GM12878 (cell line): ENCODE measurements around the gene KRT38. TPM values are rescaled to one million over a fixed set of nuclear protein-coding genes. Genes with fewer than 3 reads are reported as not detected.

Experiments used
- ATAC-seq: fragments of 200-7000 bp; cut with Tn5 transposase; 3 replicates; pipeline ENCODE4 v1.9.1; 2020; ENCODE audit warnings: mild to moderate bottlenecking, moderate library complexity
- BruUV-seq: library from RNA; stranded (reverse); fragments of 400-500 nt; replicated peaks from 2 replicates; lab custom pipeline; 2021; lab: Mats Ljungman, UMichigan
- CTCF ChIA-PET: fragments of 300-600 bp; sonication (Branson Sonifier 250); formaldehyde crosslinking; extraction: SDS; loops from one replicate; lab custom pipeline; 2021; ENCODE audit warnings: inconsistent platforms; lab: Yijun Ruan, JAX
- POLR2A ChIA-PET: fragments of 350-600 bp; formaldehyde crosslinking; extraction: SDS; loops from one replicate; lab custom pipeline; 2021; ENCODE audit warnings: inconsistent platforms; lab: Charles Lee
- RAD21 ChIA-PET: fragments of 300-600 bp; sonication (Branson Sonifier 250); formaldehyde crosslinking; loops from one replicate; lab custom pipeline; 2023; ENCODE audit warnings: antibody characterized with exemption; ENCODE audit not compliant: unreplicated experiment; lab: Charles Lee
- SMC1A ChIA-PET: fragments of 300-600 bp; sonication (Branson Sonifier 250); formaldehyde crosslinking; loops from one replicate; lab custom pipeline; 2023; ENCODE audit not compliant: unreplicated experiment, uncharacterized antibody; lab: Charles Lee
- DNase-seq: peaks from one replicate; pipeline ENCODE4 v3.0.0-alpha.2; 2011; ENCODE audit warnings: low read depth, low spot score
- FAIRE-seq: peaks from 3 replicates; lab custom pipeline; 2011; peaks lifted over from hg19 to GRCh38; lab: Jason Lieb, UNC
- H2AFZ ChIP-seq: 2 replicates; pipeline ENCODE4 v1.6.0; 2011; ENCODE audit warnings: low read depth, low read length, control low read depth; ENCODE audit not compliant: control insufficient read depth
- H3K27ac ChIP-seq: 2 replicates; pipeline ENCODE4 v1.5.1; 2011; ENCODE audit warnings: control low read depth; ENCODE audit not compliant: control insufficient read depth, insufficient read depth
- H3K27me3 ChIP-seq, 2 experiments: replicated peaks in 1 of 2; 2 replicates each; pipeline versions ENCODE4 v1.6.0 to v1.6.1; 2011; ENCODE audit warnings: low read length in 1 of 2; ENCODE audit not compliant: control insufficient read depth in 2 of 2, insufficient read depth in 2 of 2
- H3K36me3 ChIP-seq, 2 experiments: 2 replicates each; pipeline ENCODE4 v1.5.1; 2011; ENCODE audit warnings: low read length in 1 of 2; ENCODE audit not compliant: control insufficient read depth in 2 of 2, insufficient read depth in 2 of 2
- H3K4me1 ChIP-seq: 2 replicates; pipeline ENCODE4 v1.6.1; 2011; ENCODE audit warnings: mild to moderate bottlenecking, low read length, moderate library complexity, mixed read lengths; ENCODE audit not compliant: control insufficient read depth, insufficient read depth
- H3K4me2 ChIP-seq: 2 replicates; pipeline ENCODE4 v1.6.0; 2011; ENCODE audit warnings: control low read depth; ENCODE audit not compliant: control insufficient read depth, insufficient read depth
- H3K4me3 ChIP-seq: fragments of 200-600 bp; sonication (generic); 2 replicates; pipeline ENCODE4 v1.5.1; 2016
- H3K79me2 ChIP-seq: 2 replicates; pipeline ENCODE4 v1.6.0; 2011; ENCODE audit warnings: low read length; ENCODE audit not compliant: control insufficient read depth, insufficient read depth
- H3K9ac ChIP-seq: 2 replicates; pipeline ENCODE4 v1.8.0; 2011; ENCODE audit warnings: low read length, control low read depth, mixed read lengths; ENCODE audit not compliant: control insufficient read depth, insufficient read depth
- H3K9me3 ChIP-seq: replicated peaks from 3 replicates; pipeline ENCODE4 v1.5.1; 2011; ENCODE audit warnings: mild to moderate bottlenecking, low read length; ENCODE audit not compliant: control insufficient read depth, insufficient read depth
- H4K20me1 ChIP-seq: 2 replicates; pipeline ENCODE4 v1.6.0; 2011; ENCODE audit not compliant: control insufficient read depth, insufficient read depth
- BACH1 ChIP-seq: fragments of 450-650 bp; IDR thresholded peaks from 2 replicates; pipeline ENCODE4 v1.6.1; 2017; ENCODE audit warnings: mild to moderate bottlenecking, borderline replicate concordance
- CHD2 ChIP-seq: IDR thresholded peaks from 2 replicates; pipeline ENCODE4 v1.6.1; 2011; ENCODE audit warnings: low read depth, low read length, improper control_type of control experiment, borderline replicate concordance
- FOS ChIP-seq: IDR thresholded peaks from 3 replicates; pipeline ENCODE4 v1.6.1; 2011; ENCODE audit warnings: borderline replicate concordance; ENCODE audit not compliant: insufficient read length; ENCODE audit errors: extremely low read depth
- MYB ChIP-seq: fragments of 150-350 bp; IDR thresholded peaks from 2 replicates; pipeline ENCODE4 v1.6.1; 2014; ENCODE audit warnings: mild to moderate bottlenecking, low read depth, low read length, borderline replicate concordance
- RCOR1 ChIP-seq: conservative IDR thresholded peaks from 2 replicates; pipeline ENCODE4 v1.6.1; 2012; ENCODE audit warnings: low read depth, low read length, improper control_type of control experiment
- RFX5 ChIP-seq: IDR thresholded peaks from 2 replicates; pipeline ENCODE4 v1.6.1; 2011; ENCODE audit warnings: low read depth, low read length, improper control_type of control experiment
- SMC3 ChIP-seq: IDR thresholded peaks from 2 replicates; pipeline ENCODE4 v1.6.1; 2011; ENCODE audit warnings: low read length, improper control_type of control experiment, borderline replicate concordance
- SREBF2 ChIP-seq: IDR thresholded peaks from 2 replicates; pipeline ENCODE4 v1.6.1; 2012; ENCODE audit warnings: mild to moderate bottlenecking, low read length
- TBL1XR1 ChIP-seq: IDR thresholded peaks from 2 replicates; pipeline ENCODE4 v1.6.1; 2012; ENCODE audit warnings: low read depth, low read length, improper control_type of control experiment
- WGBS: methylation state at CpG from one replicate; pipeline ENCODE4 v1.1.6; 2016; ENCODE audit warnings: low lambda C conversion rate; ENCODE audit not compliant: insufficient replicate concordance, insufficient coverage; ENCODE audit errors: missing lambda C conversion rate; 5-methylcytosine and 5-hydroxymethylcytosine counted together
- in situ Hi-C: fragments of 300-500 bp; cut with MboI; formaldehyde crosslinking; loops from 9 replicates; pipeline ENCODE4 v1.14.3; 2018; ENCODE audit warnings: mixed read lengths
- intact Hi-C: fragments of 100-400 bp; cut with micrococcal nuclease; formaldehyde crosslinking; loops from one replicate; pipeline ENCODE4 v1.14.2; 2022; ENCODE audit not compliant: unreplicated experiment
- polyA plus RNA-seq, 11 experiments: library from polyadenylated mRNA; depleted of rRNA in 4 of 11; unstranded in 6 of 11; stranded (reverse) in 5 of 11; fragments of >200 nt; fragmentation: Nextera tagmentation in 4 of 11; fragmentation: Illumina TruSeq in 1 of 11; extraction: Ambion mirVana in 4 of 11; extraction: Trizol in 1 of 11; gene quantifications; 1 replicate in 1 of 11; 2 replicates in 10 of 11; pipeline versions ENCODE4 v1.2.1 to v1.2.3, GENCODE V29; 2011 to 2016; ENCODE audit warnings: inconsistent platforms in 2 of 11, missing spikeins in 2 of 11, low read depth in 1 of 11
- total RNA-seq, 4 experiments: library from RNA; depleted of rRNA in 3 of 4; stranded (reverse); fragments of >200 nt in 3 of 4; fragmentation: Illumina TruSeq in 1 of 4; extraction: Trizol in 1 of 4; gene quantifications; 2 replicates each; pipeline versions ENCODE4 v1.2.1 to v1.2.3, GENCODE V29; 2013 to 2021
- TF ChIP-seq, protein P1 (sequence below): IDR thresholded peaks from 2 replicates; pipeline ENCODE4 v1.6.1; 2011; ENCODE audit warnings: borderline replicate concordance, low read depth, mild to moderate bottlenecking, moderate library complexity, low read length; ENCODE audit not compliant: insufficient read depth, poor library complexity, severe bottlenecking
- TF ChIP-seq, protein P2 (sequence below): IDR thresholded peaks from 2 replicates; pipeline ENCODE4 v1.6.1; 2011; ENCODE audit warnings: borderline replicate concordance, low read depth, mild to moderate bottlenecking, moderate library complexity, mixed read lengths, low read length; ENCODE audit not compliant: insufficient read depth; ENCODE audit errors: extremely low read length
- TF ChIP-seq, protein P3 (sequence below), 3 experiments: IDR thresholded peaks in 2 of 3; conservative IDR thresholded peaks in 1 of 3; 2 replicates each; pipeline ENCODE4 v1.5.1; 2011; ENCODE audit warnings: low read depth in 3 of 3, low read length in 3 of 3, mild to moderate bottlenecking in 3 of 3, control low read depth in 2 of 3, moderate library complexity in 2 of 3, inconsistent platforms in 1 of 3, mixed read lengths in 1 of 3; ENCODE audit not compliant: control insufficient read depth in 2 of 3, insufficient read depth in 1 of 3; ENCODE audit errors: extremely low read depth in 1 of 3

KRT38 gene
- total and polyA plus RNA-seq, 10 of the 15 experiments (the other 5 are each of a cell fraction or from before 2014, with no cell fraction given): not detected

DNA sequence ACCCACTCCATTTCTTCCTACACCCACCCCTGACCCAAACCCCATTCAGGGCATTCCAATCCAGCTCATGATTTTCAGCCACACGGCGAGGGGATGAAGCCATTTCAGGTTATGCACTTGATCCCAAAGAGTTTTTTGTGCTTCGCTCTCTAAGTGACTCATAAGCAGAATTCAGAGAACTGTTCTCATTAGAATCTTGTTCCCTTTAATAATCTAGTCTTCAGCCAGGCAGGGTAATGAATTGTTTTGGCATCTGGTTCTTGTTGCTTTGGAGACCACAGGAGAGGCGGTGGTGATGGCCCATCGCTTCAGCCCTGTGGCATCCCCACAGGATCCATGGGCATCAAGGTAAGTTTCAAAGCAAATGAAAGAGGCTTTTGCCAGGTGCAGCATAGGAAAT is 38.6 kb downstream of the KRT38 start:
- H3K9ac ChIP-seq: no peak overlapping the region
- BruUV-seq: no TSS peak
- DNase-seq: no peak

More for the DNA sequence above, 38.6 kb downstream of the KRT38 start:
- in situ Hi-C loops (no loop called here), intact Hi-C loops (no loop called here)
- no peaks in the 10 kb centered on the region for H3K79me2 ChIP-seq
- H3K27me3 ChIP-seq: 0 out of 4 replicates have a peak, but pooled peaks cover 0 to 3% of the 10 kb centered on the region in 2 experiments
- FAIRE-seq (no peak), ATAC-seq (no peak)
- H3K4me1 ChIP-seq: no peaks in the 10 kb centered on the region
- ChIA-PET SMC1A (no interaction called here), CTCF (no interaction called here), POLR2A (no interaction called here), RAD21 (no interaction called here)
- TF ChIP-seq SMC3 (no peak), MYB (no peak), TBL1XR1 (no peak), FOS (no peak), BACH1 (no peak), SREBF2 (no peak), RFX5 (no peak), RCOR1 (no peak), CHD2 (no peak)
- TF ChIP-seq, protein P1, sequence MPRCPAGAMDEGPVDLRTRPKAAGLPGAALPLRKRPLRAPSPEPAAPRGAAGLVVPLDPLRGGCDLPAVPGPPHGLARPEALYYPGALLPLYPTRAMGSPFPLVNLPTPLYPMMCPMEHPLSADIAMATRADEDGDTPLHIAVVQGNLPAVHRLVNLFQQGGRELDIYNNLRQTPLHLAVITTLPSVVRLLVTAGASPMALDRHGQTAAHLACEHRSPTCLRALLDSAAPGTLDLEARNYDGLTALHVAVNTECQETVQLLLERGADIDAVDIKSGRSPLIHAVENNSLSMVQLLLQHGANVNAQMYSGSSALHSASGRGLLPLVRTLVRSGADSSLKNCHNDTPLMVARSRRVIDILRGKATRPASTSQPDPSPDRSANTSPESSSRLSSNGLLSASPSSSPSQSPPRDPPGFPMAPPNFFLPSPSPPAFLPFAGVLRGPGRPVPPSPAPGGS: no peak
- TF ChIP-seq, protein P2, sequence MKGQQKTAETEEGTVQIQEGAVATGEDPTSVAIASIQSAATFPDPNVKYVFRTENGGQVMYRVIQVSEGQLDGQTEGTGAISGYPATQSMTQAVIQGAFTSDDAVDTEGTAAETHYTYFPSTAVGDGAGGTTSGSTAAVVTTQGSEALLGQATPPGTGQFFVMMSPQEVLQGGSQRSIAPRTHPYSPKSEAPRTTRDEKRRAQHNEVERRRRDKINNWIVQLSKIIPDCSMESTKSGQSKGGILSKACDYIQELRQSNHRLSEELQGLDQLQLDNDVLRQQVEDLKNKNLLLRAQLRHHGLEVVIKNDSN: no peak
- TF ChIP-seq, protein P3, sequence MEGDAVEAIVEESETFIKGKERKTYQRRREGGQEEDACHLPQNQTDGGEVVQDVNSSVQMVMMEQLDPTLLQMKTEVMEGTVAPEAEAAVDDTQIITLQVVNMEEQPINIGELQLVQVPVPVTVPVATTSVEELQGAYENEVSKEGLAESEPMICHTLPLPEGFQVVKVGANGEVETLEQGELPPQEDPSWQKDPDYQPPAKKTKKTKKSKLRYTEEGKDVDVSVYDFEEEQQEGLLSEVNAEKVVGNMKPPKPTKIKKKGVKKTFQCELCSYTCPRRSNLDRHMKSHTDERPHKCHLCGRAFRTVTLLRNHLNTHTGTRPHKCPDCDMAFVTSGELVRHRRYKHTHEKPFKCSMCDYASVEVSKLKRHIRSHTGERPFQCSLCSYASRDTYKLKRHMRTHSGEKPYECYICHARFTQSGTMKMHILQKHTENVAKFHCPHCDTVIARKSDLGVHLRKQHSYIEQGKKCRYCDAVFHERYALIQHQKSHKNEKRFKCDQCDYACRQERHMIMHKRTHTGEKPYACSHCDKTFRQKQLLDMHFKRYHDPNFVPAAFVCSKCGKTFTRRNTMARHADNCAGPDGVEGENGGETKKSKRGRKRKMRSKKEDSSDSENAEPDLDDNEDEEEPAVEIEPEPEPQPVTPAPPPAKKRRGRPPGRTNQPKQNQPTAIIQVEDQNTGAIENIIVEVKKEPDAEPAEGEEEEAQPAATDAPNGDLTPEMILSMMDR (IDR thresholded peaks at IDR 0.05 in 2 of 3, conservative IDR thresholded peaks at IDR 0.05 in 1 of 3; ENCODE audit: control insufficient read depth in 2 of 3, extremely low read depth in 1 of 3, insufficient read depth in 1 of 3, low read depth in 3 of 3, low read length in 3 of 3): no peak
- 59% methylated on average over 5 of the region's 5 CpGs for WGBS
- H3K4me2 ChIP-seq: no peak overlapping the region
- no peak overlapping the region for H3K27ac ChIP-seq
- H3K36me3 ChIP-seq: no peaks in the 10 kb centered on the region
- H3K9me3 ChIP-seq: no peaks in the 10 kb centered on the region; the same call in 2 of the 3 replicates
- H4K20me1 ChIP-seq: 0 out of 2 replicates have a peak, but pooled peaks cover 4% of the 10 kb centered on the region
- no peak overlapping the region for H3K4me3 ChIP-seq
- no peak overlapping the region for H2AFZ ChIP-seq
